HepG2 (cell line): ENCODE measurements around the gene SMG7. TPM values are rescaled to one million over a fixed set of nuclear protein-coding genes. Genes with fewer than 3 reads are reported as not detected.

Source experiments
- BHLHE40 ChIP-seq: IDR thresholded peaks from 2 replicates; pipeline ENCODE4 v1.6.1; 2011; ENCODE audit warnings: low read length, improper control_type of control experiment
- CREB1 ChIP-seq, 2 experiments: fragments of 450-650 bp in 1 of 2; IDR thresholded peaks; 2 replicates each; pipeline ENCODE4 v1.6.1; 2016 to 2017; ENCODE audit warnings: control low read depth in 1 of 2, mild to moderate bottlenecking in 1 of 2, missing compliant biosample characterization in 1 of 2, missing genetic modification characterization in 1 of 2
- FOXO1 ChIP-seq: sonication (generic); formaldehyde crosslinking; IDR thresholded peaks from 2 replicates; pipeline ENCODE4 v1.4.0; 2020; ENCODE audit warnings: missing genetic modification reagents
- HMG20B ChIP-seq: conservative IDR thresholded peaks from 2 replicates; pipeline ENCODE4 v1.6.1; 2016; ENCODE audit warnings: missing genetic modification reagents, missing compliant biosample characterization
- HNF1B ChIP-seq: sonication (generic); formaldehyde crosslinking; IDR thresholded peaks from 2 replicates; pipeline ENCODE4 v1.5.1; 2020; ENCODE audit warnings: mild to moderate bottlenecking, moderate library complexity, missing genetic modification reagents
- KDM2A ChIP-seq: sonication (generic); formaldehyde crosslinking; IDR thresholded peaks from 2 replicates; pipeline ENCODE4 v1.4.0; 2020; ENCODE audit warnings: low read depth, missing genetic modification reagents, borderline replicate concordance
- MNT ChIP-seq: fragments of 450-650 bp; IDR thresholded peaks from 2 replicates; pipeline ENCODE4 v1.6.1; 2016
- MYPOP ChIP-seq: sonication (generic); formaldehyde crosslinking; IDR thresholded peaks from 2 replicates; pipeline ENCODE4 v1.8.1; 2023; ENCODE audit warnings: mild to moderate bottlenecking, moderate library complexity, missing genetic modification reagents
- NCOA1 ChIP-seq: sonication (generic); formaldehyde crosslinking; IDR thresholded peaks from 2 replicates; pipeline ENCODE4 v1.9.0; 2021; ENCODE audit warnings: missing genetic modification reagents
- NKX3-1 ChIP-seq: sonication (generic); formaldehyde crosslinking; IDR thresholded peaks from 2 replicates; pipeline ENCODE4 v1.5.0; 2020; ENCODE audit warnings: missing genetic modification reagents
- NR2F2 ChIP-seq: IDR thresholded peaks from 2 replicates; pipeline ENCODE4 v1.6.1; 2012; ENCODE audit warnings: low read depth, inconsistent platforms, borderline replicate concordance
- RBAK ChIP-seq: sonication (generic); formaldehyde crosslinking; IDR thresholded peaks from 2 replicates; pipeline ENCODE4 v1.5.1; 2020; ENCODE audit warnings: mild to moderate bottlenecking, missing genetic modification reagents
- RXRA ChIP-seq: sonication (generic); formaldehyde crosslinking; IDR thresholded peaks from 2 replicates; pipeline ENCODE4 v1.5.1; 2020; ENCODE audit warnings: missing genetic modification reagents
- SOX6 ChIP-seq, 2 experiments: fragments of 450-650 bp in 1 of 2; sonication (generic) in 1 of 2; formaldehyde crosslinking in 1 of 2; IDR thresholded peaks; 2 replicates each; pipeline versions ENCODE4 v1.4.0 to v1.6.1; 2017 to 2020; ENCODE audit warnings: antibody characterized with exemption in 1 of 2, mild to moderate bottlenecking in 1 of 2, missing genetic modification reagents in 1 of 2
- SP1 ChIP-seq, 2 experiments: fragments of 450-650 bp in 1 of 2; sonication (generic) in 1 of 2; formaldehyde crosslinking in 1 of 2; IDR thresholded peaks; 2 replicates each; pipeline versions ENCODE4 v1.4.0 to v1.6.1; 2016 to 2020; ENCODE audit warnings: missing genetic modification reagents in 1 of 2
- SRF ChIP-seq: IDR thresholded peaks from 2 replicates; pipeline ENCODE4 v1.6.1; 2011; ENCODE audit warnings: mild to moderate bottlenecking, low read depth, low read length, moderate library complexity
- TEAD2 ChIP-seq: sonication (generic); formaldehyde crosslinking; IDR thresholded peaks from 2 replicates; pipeline ENCODE4 v1.9.0; 2021; ENCODE audit warnings: missing genetic modification reagents
- TFDP1 ChIP-seq: IDR thresholded peaks from 2 replicates; pipeline ENCODE4 v1.6.1; 2016; ENCODE audit warnings: missing compliant biosample characterization, missing genetic modification reagents, borderline replicate concordance
- U2AF2 ChIP-seq: fragments of 200-400 bp; formaldehyde crosslinking; IDR thresholded peaks from 2 replicates; pipeline ENCODE4 v1.6.1; 2017; ENCODE audit warnings: low read depth, mild to moderate bottlenecking, low read length
- ZBTB34 ChIP-seq: sonication (generic); formaldehyde crosslinking; IDR thresholded peaks from 2 replicates; pipeline ENCODE4 v1.8.0; 2022; ENCODE audit warnings: mild to moderate bottlenecking, missing genetic modification reagents
- ZFP82 ChIP-seq: sonication (generic); formaldehyde crosslinking; IDR thresholded peaks from 2 replicates; pipeline ENCODE4 v1.5.1; 2020; ENCODE audit warnings: mild to moderate bottlenecking, missing genetic modification reagents, borderline replicate concordance
- ZNF549 ChIP-seq: sonication (generic); formaldehyde crosslinking; IDR thresholded peaks from 2 replicates; pipeline ENCODE4 v1.5.0; 2020; ENCODE audit warnings: missing genetic modification reagents
- polyA plus RNA-seq, 8 experiments: library from polyadenylated mRNA; depleted of rRNA in 3 of 8; stranded (reverse) in 7 of 8; unstranded in 1 of 8; fragments of >200 nt; fragmentation: Illumina TruSeq in 4 of 8; extraction: Trizol in 4 of 8; gene quantifications; 2 replicates each; pipeline versions ENCODE4 v1.2.1 to v1.2.3, GENCODE V29; 2011 to 2016; ENCODE audit warnings: low read depth in 4 of 8, missing spikeins in 1 of 8, mixed read lengths in 1 of 8; ENCODE audit not compliant: insufficient read depth in 1 of 8
- total RNA-seq, 5 experiments: library from RNA; depleted of rRNA; stranded (reverse); fragments of >200 nt; fragmentation: Illumina TruSeq; extraction: Trizol; gene quantifications; 2 replicates each; pipeline ENCODE4 v1.2.3, GENCODE V29; 2016; ENCODE audit warnings: low read depth in 1 of 5

SMG7 gene
- total and polyA plus RNA-seq, 2 of the 13 experiments (the other 11 are each of a cell fraction or from before 2014, with no cell fraction given) = 14.9 to 27.9 TPM

GRCh38 chr1:183470147-183470960 is 1.9 kb upstream of the SMG7 start (continued):
- TF ChIP-seq MYPOP (CRISPR knock-in tag) = peak; percentile 68; the same call in 1 of the 2 replicates
- no peak for TF ChIP-seq SP1 (IDR thresholded peaks at IDR 0.05)
- peak; percentile 40; the same call in 1 of the 2 replicates for TF ChIP-seq SP1 (CRISPR knock-in tag; IDR thresholded peaks at IDR 0.05)
- peak; percentile 62 for TF ChIP-seq BHLHE40
- TF ChIP-seq RXRA (CRISPR knock-in tag) = peak; percentile 48; the same call in 1 of the 2 replicates
- TF ChIP-seq MNT = peak; percentile 61
- 0 out of 2 replicates have a peak, but pooled peaks have one; percentile 50 for TF ChIP-seq FOXO1 (CRISPR knock-in tag)
- TF ChIP-seq NR2F2 = no peak
- peak; percentile 59; the same call in 1 of the 2 replicates for TF ChIP-seq ZBTB34 (CRISPR knock-in tag)
- peak; percentile 73 for TF ChIP-seq KDM2A (CRISPR knock-in tag)
- TF ChIP-seq ZFP82 (CRISPR knock-in tag) = no peak
- 0 out of 2 replicates have a peak, but pooled peaks have one; percentile 12 for TF ChIP-seq SRF
- peak; percentile 56 for TF ChIP-seq NKX3-1 (CRISPR knock-in tag)
- peak; percentile 64; the same call in 1 of the 2 replicates for TF ChIP-seq HNF1B (CRISPR knock-in tag)
- TF ChIP-seq SOX6 (IDR thresholded peaks at IDR 0.05) = no peak
- peak; percentile 75 for TF ChIP-seq SOX6 (CRISPR knock-in tag; IDR thresholded peaks at IDR 0.05)
- TF ChIP-seq HMG20B (CRISPR knock-in tag) = 0 out of 2 replicates have a peak, but pooled peaks have one; percentile 37
- TF ChIP-seq U2AF2 = no peak
- TF ChIP-seq TFDP1 (CRISPR knock-in tag) = peak; percentile 75; the same call in 1 of the 2 replicates
- no peak for TF ChIP-seq ZNF549 (CRISPR knock-in tag)
- 0 out of 2 replicates have a peak, but pooled peaks have one; percentile 51 for TF ChIP-seq NCOA1 (CRISPR knock-in tag)
- TF ChIP-seq TEAD2 (CRISPR knock-in tag) = no peak
- no peak for TF ChIP-seq RBAK (CRISPR knock-in tag)
- TF ChIP-seq CREB1 (IDR thresholded peaks at IDR 0.05) = peak; percentile 61
- peak; percentile 53; the same call in 1 of the 2 replicates for TF ChIP-seq CREB1 (CRISPR knock-in tag; IDR thresholded peaks at IDR 0.05)
